Mucosa of descending colon (tissue), 3 donors: ENCODE data around the gene FAM13B. TPM values are rescaled to one million over a fixed set of nuclear protein-coding genes. Genes with fewer than 3 reads are reported as not detected.
A peak's percentile ranks its signal among the peaks of the same experiment; 100 is the strongest.

ENCODE experiments used
- ATAC-seq: fragments of 200-7000 bp; cut with Tn5 transposase; one replicate; pipeline ENCODE4 v1.9.1; 2020; ENCODE audit warnings: mild to moderate bottlenecking, moderate library complexity
- DNase-seq, 3 donors: peaks; one replicate each; pipeline ENCODE4 v3.0.0-alpha.2; 2020
- H3K36me3 ChIP-seq: fragments of 200-600 bp; one replicate; pipeline ENCODE4 v1.8.0; 2021; ENCODE audit warnings: low read depth, mild to moderate bottlenecking
- H3K4me1 ChIP-seq: fragments of 200-600 bp; one replicate; pipeline ENCODE4 v1.8.0; 2021; ENCODE audit warnings: low read depth, mild to moderate bottlenecking
- H3K4me3 ChIP-seq: fragments of 200-600 bp; one replicate; pipeline ENCODE4 v1.8.0; 2021; ENCODE audit warnings: mild to moderate bottlenecking
- H3K9me3 ChIP-seq: fragments of 200-600 bp; one replicate; pipeline ENCODE4 v1.8.0; 2021; ENCODE audit warnings: mild to moderate bottlenecking
- CTCF ChIP-seq: fragments of 200-600 bp; IDR thresholded peaks from one replicate; pipeline ENCODE4 v1.8.0; 2022; ENCODE audit warnings: antibody characterized with exemption, mild to moderate bottlenecking
- intact Hi-C, 2 donors: fragments of 100-400 bp; cut with DNase I in 1 of 2; cut with micrococcal nuclease in 1 of 2; formaldehyde crosslinking; loops; one replicate each; pipeline versions ENCODE4 v1.11.0 to v1.11.1; 2022; cut with DNase I, micrococcal nuclease
- total RNA-seq, 3 donors: library from RNA; stranded (reverse); fragmentation: NEBNext Ultra II Directional in 2 of 3; extraction: Animal tissue kit (Norgen Biotek cat#: 25700) in 2 of 3; gene quantifications; one replicate each; pipeline versions ENCODE4 v1.2.1 to v1.2.4, GENCODE V29; 2021 to 2023
- donor health status: DM: no; HTN: no; CAD: no; lungs with moderate emphysema.
- donor health status: DM: no; HTN: no; CAD: no.
- donor health status: DM: no; HTN: yes; CAD: no.

Gene FAM13B
- total RNA-seq, 3 donors from 2014 or later: 25.5 to 58.4 (median 25.8) TPM

GRCh38 chr5:138011991-138012390 is 20.9 kb downstream of the FAM13B start:
- no peaks in the 10 kb centered on the region for H3K9me3 ChIP-seq
- DNase-seq (no peak), ATAC-seq (no peak)
- H3K36me3 ChIP-seq: no peaks in the 10 kb centered on the region
- H3K4me1 ChIP-seq: no peaks in the 10 kb centered on the region
- no peak for TF ChIP-seq CTCF
- no peak overlapping the region for H3K4me3 ChIP-seq
- intact Hi-C loops: no loop called here

GRCh38 chr5:138000102-138000723 is 32.7 kb downstream of the FAM13B start:
- no peak for TF ChIP-seq CTCF
- no peak for ATAC-seq
- intact Hi-C loops: no loop called here
- Histone ChIP-seq H3K36me3 (no peaks in the 10 kb centered on the region), H3K4me1 (no peaks in the 10 kb centered on the region), H3K4me3 (no peak overlapping the region), H3K9me3 (no peaks in the 10 kb centered on the region)
- no peak for DNase-seq

- Histone ChIP-seq H3K9me3 (no peaks in the 10 kb centered on the region), H3K4me3 (no peak overlapping the region), H3K36me3 (no peaks in the 10 kb centered on the region), H3K4me1 (peaks cover 5% of the 10 kb centered on the region)
- intact Hi-C loops: no loop called here
- ATAC-seq: no peak
- TF ChIP-seq CTCF: no peak
- no peak for DNase-seq
These were observed 35.1 kb downstream of the FAM13B start for GRCh38 chr5:137997726-137998213.

- no peak for ATAC-seq
- Histone ChIP-seq H3K4me3 (no peak overlapping the region), H3K4me1 (peaks cover 5% of the 10 kb centered on the region), H3K36me3 (no peaks in the 10 kb centered on the region), H3K9me3 (no peaks in the 10 kb centered on the region)
- TF ChIP-seq CTCF: no peak
- intact Hi-C loops: no loop called here
- DNase-seq: no peak
These were observed 37.1 kb downstream of the FAM13B start for GRCh38 chr5:137995749-137996128.

- no peak overlapping the region for H3K4me3 ChIP-seq
- peaks cover 5% of the 10 kb centered on the region for H3K4me1 ChIP-seq
- H3K9me3 ChIP-seq: no peaks in the 10 kb centered on the region
- DNase-seq: no peak
- TF ChIP-seq CTCF: no peak
- intact Hi-C loops: no loop called here
- no peaks in the 10 kb centered on the region for H3K36me3 ChIP-seq
- ATAC-seq: peak; percentile 55
These were observed 37.7 kb downstream of the FAM13B start for GRCh38 chr5:137995077-137995748.
